ENCODE measurements around the gene MIPOL1.

DNA sequence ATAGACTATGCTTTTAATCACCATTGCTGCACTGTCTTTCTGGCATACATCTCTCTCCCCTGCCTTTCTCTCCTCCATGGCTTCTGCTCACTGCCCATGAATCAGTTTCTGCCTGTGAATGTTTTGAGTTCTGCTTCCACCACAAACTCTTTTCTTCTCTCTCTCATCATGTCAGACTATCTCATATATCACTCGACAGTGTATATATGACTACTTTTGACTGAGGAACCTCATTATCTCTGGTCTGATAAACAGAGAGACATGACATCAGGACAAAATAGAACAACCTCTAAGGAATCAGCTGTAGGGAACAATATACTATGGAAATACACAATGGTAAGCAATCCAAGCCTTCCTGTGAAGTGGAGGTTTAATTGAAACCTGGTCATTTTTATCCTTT is 219.4 kb downstream of the MIPOL1 start:
- TF ChIP-seq BMI1 (IDR thresholded peaks at IDR 0.05; ENCODE audit: low read length) (no peak), POLR2A (conservative IDR thresholded peaks at IDR 0.05) (no peak), DNMT1 (IDR thresholded peaks at IDR 0.05) (no peak), ARNT (IDR thresholded peaks at IDR 0.05) (no peak), HNRNPK (IDR thresholded peaks at IDR 0.05; ENCODE audit: low read depth, low read length, poor library complexity, severe bottlenecking) (no peak), SPI1 (IDR thresholded peaks at IDR 0.05; ENCODE audit: borderline replicate concordance, low read depth, low read length) (no peak), YY1 (IDR thresholded peaks at IDR 0.05; ENCODE audit: borderline replicate concordance in 1 of 3, control insufficient read depth in 1 of 3, extremely low read depth in 1 of 3, insufficient read depth in 3 of 3, insufficient read length in 1 of 3, insufficient replicate concordance in 2 of 3, low read depth in 1 of 3, low read length in 2 of 3) (no peak), NR1H2 (CRISPR knock-in tag; IDR thresholded peaks at IDR 0.05) (no peak), ZBTB8A (IDR thresholded peaks at IDR 0.05; ENCODE audit: partially characterized antibody) (no peak), NFE2 (IDR thresholded peaks at IDR 0.05; ENCODE audit: low read depth) (no peak)
- TF ChIP-seq, protein P1, sequence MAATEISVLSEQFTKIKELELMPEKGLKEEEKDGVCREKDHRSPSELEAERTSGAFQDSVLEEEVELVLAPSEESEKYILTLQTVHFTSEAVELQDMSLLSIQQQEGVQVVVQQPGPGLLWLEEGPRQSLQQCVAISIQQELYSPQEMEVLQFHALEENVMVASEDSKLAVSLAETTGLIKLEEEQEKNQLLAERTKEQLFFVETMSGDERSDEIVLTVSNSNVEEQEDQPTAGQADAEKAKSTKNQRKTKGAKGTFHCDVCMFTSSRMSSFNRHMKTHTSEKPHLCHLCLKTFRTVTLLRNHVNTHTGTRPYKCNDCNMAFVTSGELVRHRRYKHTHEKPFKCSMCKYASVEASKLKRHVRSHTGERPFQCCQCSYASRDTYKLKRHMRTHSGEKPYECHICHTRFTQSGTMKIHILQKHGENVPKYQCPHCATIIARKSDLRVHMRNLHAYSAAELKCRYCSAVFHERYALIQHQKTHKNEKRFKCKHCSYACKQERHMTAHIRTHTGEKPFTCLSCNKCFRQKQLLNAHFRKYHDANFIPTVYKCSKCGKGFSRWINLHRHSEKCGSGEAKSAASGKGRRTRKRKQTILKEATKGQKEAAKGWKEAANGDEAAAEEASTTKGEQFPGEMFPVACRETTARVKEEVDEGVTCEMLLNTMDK (IDR thresholded peaks at IDR 0.05; ENCODE audit: borderline replicate concordance, insufficient read depth, low read depth, low read length, poor library complexity, severe bottlenecking), result no peak
- TF ChIP-seq, protein P2, sequence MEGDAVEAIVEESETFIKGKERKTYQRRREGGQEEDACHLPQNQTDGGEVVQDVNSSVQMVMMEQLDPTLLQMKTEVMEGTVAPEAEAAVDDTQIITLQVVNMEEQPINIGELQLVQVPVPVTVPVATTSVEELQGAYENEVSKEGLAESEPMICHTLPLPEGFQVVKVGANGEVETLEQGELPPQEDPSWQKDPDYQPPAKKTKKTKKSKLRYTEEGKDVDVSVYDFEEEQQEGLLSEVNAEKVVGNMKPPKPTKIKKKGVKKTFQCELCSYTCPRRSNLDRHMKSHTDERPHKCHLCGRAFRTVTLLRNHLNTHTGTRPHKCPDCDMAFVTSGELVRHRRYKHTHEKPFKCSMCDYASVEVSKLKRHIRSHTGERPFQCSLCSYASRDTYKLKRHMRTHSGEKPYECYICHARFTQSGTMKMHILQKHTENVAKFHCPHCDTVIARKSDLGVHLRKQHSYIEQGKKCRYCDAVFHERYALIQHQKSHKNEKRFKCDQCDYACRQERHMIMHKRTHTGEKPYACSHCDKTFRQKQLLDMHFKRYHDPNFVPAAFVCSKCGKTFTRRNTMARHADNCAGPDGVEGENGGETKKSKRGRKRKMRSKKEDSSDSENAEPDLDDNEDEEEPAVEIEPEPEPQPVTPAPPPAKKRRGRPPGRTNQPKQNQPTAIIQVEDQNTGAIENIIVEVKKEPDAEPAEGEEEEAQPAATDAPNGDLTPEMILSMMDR (IDR thresholded peaks at IDR 0.05 in 2 of 3, conservative IDR thresholded peaks at IDR 0.05 in 1 of 3; ENCODE audit: insufficient read depth in 2 of 3, low read depth in 1 of 3, low read length in 3 of 3), result no peak

Data from K562 (cell line).